Activated effector memory CD4-positive, alpha-beta T cell treated with Interleukin-2 at 50 U/mL for 16 hours (primary cell): ENCODE results near the gene KIAA1328.

ENCODE experiments used
- DNase-seq: peaks from one replicate; pipeline ENCODE4 v3.0.0-alpha.2; 2020

Gene KIAA1328

GRCh38 chr18:36963464-36963863 is 134.5 kb downstream of the KIAA1328 start:
- no peak for DNase-seq

GRCh38 chr18:36974686-36975085 is 145.8 kb downstream of the KIAA1328 start:
- DNase-seq, result no peak

GRCh38 chr18:36977121-36977520 is 148.2 kb downstream of the KIAA1328 start:
- DNase-seq, result no peak

GRCh38 chr18:36993068-36993467 is 164.1 kb downstream of the KIAA1328 start:
- no peak for DNase-seq

- DNase-seq, result no peak
Observed at GRCh38 chr18:37006742-37007141, 177.8 kb downstream of the KIAA1328 start.

GRCh38 chr18:37012452-37012851 is 183.5 kb downstream of the KIAA1328 start:
- no peak for DNase-seq

GRCh38 chr18:37019157-37019827 is 190.4 kb downstream of the KIAA1328 start:
- DNase-seq, result no peak

- DNase-seq, result no peak
Observed at GRCh38 chr18:37033419-37033818, 204.5 kb downstream of the KIAA1328 start.

GRCh38 chr18:37042381-37042780 is 213.5 kb downstream of the KIAA1328 start:
- DNase-seq, result no peak

- no peak for DNase-seq
Observed at GRCh38 chr18:37055137-37055802, 226.3 kb downstream of the KIAA1328 start.

- DNase-seq, result no peak
Observed at GRCh38 chr18:37064187-37064586, 235.3 kb downstream of the KIAA1328 start.

GRCh38 chr18:37065254-37065653 is 236.3 kb downstream of the KIAA1328 start:
- no peak for DNase-seq

- no peak for DNase-seq
Observed at GRCh38 chr18:37084912-37085311, 256.0 kb downstream of the KIAA1328 start.

- DNase-seq, result no peak
Observed at GRCh38 chr18:37085362-37085761, 256.4 kb downstream of the KIAA1328 start.

GRCh38 chr18:37107748-37108522 is 279.0 kb downstream of the KIAA1328 start:
- no peak for DNase-seq

GRCh38 chr18:37122877-37123276 is 293.9 kb downstream of the KIAA1328 start:
- no peak for DNase-seq

- DNase-seq, result no peak
Observed at GRCh38 chr18:37124516-37124915, 295.6 kb downstream of the KIAA1328 start.

GRCh38 chr18:37135177-37135576 is 306.2 kb downstream of the KIAA1328 start:
- no peak for DNase-seq

- no peak for DNase-seq
Observed at GRCh38 chr18:37138456-37138855, 309.5 kb downstream of the KIAA1328 start.

- no peak for DNase-seq
Observed at GRCh38 chr18:37139876-37140275, 310.9 kb downstream of the KIAA1328 start.

GRCh38 chr18:37144921-37145320 is 316.0 kb downstream of the KIAA1328 start:
- DNase-seq, result no peak

GRCh38 chr18:37156330-37156942 is 327.5 kb downstream of the KIAA1328 start:
- DNase-seq, result no peak

- no peak for DNase-seq
Observed at GRCh38 chr18:37160038-37160820, 331.3 kb downstream of the KIAA1328 start.
